Gastroesophageal sphincter (tissue), 4 donors: ENCODE measurements around the gene CHST15. TPM values are rescaled to one million over a fixed set of nuclear protein-coding genes. Genes with fewer than 3 reads are reported as not detected.

Experiments
- ATAC-seq: fragments of 150-250 bp; one replicate; pipeline ENCODE4 v1.9.1; 2016; ENCODE audit warnings: mild to moderate bottlenecking, moderate library complexity
- H3K27ac ChIP-seq, 4 donors: fragments of 200-600 bp; sonication (generic) in 3 of 4; 1 replicate in 3 of 4; 2 replicates in 1 of 4; pipeline ENCODE4 v1.5.1; 2016 to 2019
- H3K27me3 ChIP-seq: fragments of 200-600 bp; sonication (generic); one replicate; pipeline ENCODE4 v1.5.1; 2019
- H3K36me3 ChIP-seq, 2 donors: fragments of 200-600 bp; sonication (generic); one replicate each; pipeline ENCODE4 v1.5.1; 2019; ENCODE audit warnings: control low read depth in 1 of 2
- H3K4me1 ChIP-seq, 3 donors: fragments of 200-600 bp; sonication (generic); 1 replicate in 2 of 3; 2 replicates in 1 of 3; pipeline ENCODE4 v1.5.1; 2016 to 2019; ENCODE audit warnings: control low read depth in 2 of 3
- H3K4me3 ChIP-seq, 2 donors: fragments of 200-600 bp; sonication (generic); one replicate each; pipeline ENCODE4 v1.5.1; 2019; ENCODE audit warnings: mild to moderate bottlenecking in 1 of 2, moderate library complexity in 1 of 2
- H3K9me3 ChIP-seq, 3 donors: fragments of 200-600 bp; sonication (generic); one replicate each; pipeline ENCODE4 v1.5.1; 2017 to 2019; ENCODE audit warnings: control low read depth in 2 of 3
- CTCF ChIP-seq, 4 experiments: fragments of 200-600 bp in 2 of 4; fragments of 450-650 bp in 2 of 4; sonication (generic) in 1 of 4; IDR thresholded peaks; one replicate each; pipeline ENCODE4 v1.5.1; 2017 to 2019; ENCODE audit warnings: antibody characterized with exemption in 4 of 4, mild to moderate bottlenecking in 2 of 4, moderate library complexity in 2 of 4
- EP300 ChIP-seq: sonication (generic); formaldehyde crosslinking; IDR thresholded peaks from one replicate; pipeline ENCODE4 v1.6.1; 2017; ENCODE audit warnings: antibody characterized with exemption, mild to moderate bottlenecking
- POLR2A ChIP-seq, 2 donors: fragments of 450-650 bp; IDR thresholded peaks; one replicate each; pipeline ENCODE4 v1.6.1; 2017; ENCODE audit warnings: antibody characterized with exemption in 2 of 2, mild to moderate bottlenecking in 2 of 2, moderate library complexity in 1 of 2
- POLR2AphosphoS5 ChIP-seq: sonication (generic); formaldehyde crosslinking; IDR thresholded peaks from one replicate; pipeline ENCODE4 v1.6.1; 2017; ENCODE audit warnings: antibody characterized with exemption
- WGBS, 2 donors: methylation state at CpG; one replicate each; pipeline ENCODE4 v1.1.5; 2018; ENCODE audit warnings: low coverage in 1 of 2; 5-methylcytosine and 5-hydroxymethylcytosine counted together
- total RNA-seq, 4 donors: library from RNA; depleted of rRNA; stranded (reverse); fragments of >200 nt; gene quantifications; one replicate each; pipeline ENCODE4 v1.1.0, GENCODE V29; 2016

Gene CHST15
- total RNA-seq, 4 donors from 2014 or later = 63.5 to 87.5 (median 74.3) TPM

- WGBS, 2 donors = 81 to 88% methylated on average over 9 to 10 of the region's 10 CpGs
- no peaks in the 10 kb centered on the region for H3K36me3 ChIP-seq
- no peaks in the 10 kb centered on the region for H3K27me3 ChIP-seq
- H3K4me3 ChIP-seq = no peak overlapping the region
- TF ChIP-seq POLR2A (IDR thresholded peaks at IDR 0.05) (no peak), POLR2AphosphoS5 (no peak), CTCF (IDR thresholded peaks at IDR 0.05) (no peak), EP300 (no peak)
- peaks cover 0 to 5% (median 0%) of the 10 kb centered on the region in 3 donors for H3K4me1 ChIP-seq
- H3K9me3 ChIP-seq = no peaks in the 10 kb centered on the region
- ATAC-seq = no peak
- H3K27ac ChIP-seq = no peak overlapping the region
Measured at GRCh38 chr10:124124123-124124768, 30.8 kb upstream of the CHST15 start.

- no peaks in the 10 kb centered on the region for H3K36me3 ChIP-seq
- peaks cover 0 to 11% (median 0%) of the 10 kb centered on the region in 3 donors for H3K4me1 ChIP-seq
- H3K27me3 ChIP-seq = no peaks in the 10 kb centered on the region
- H3K27ac ChIP-seq = no peak overlapping the region
- WGBS, 2 donors = 69 to 71% methylated on average over 5 to 7 of the region's 8 CpGs
- no peak for ATAC-seq
- no peaks in the 10 kb centered on the region for H3K9me3 ChIP-seq
- no peak overlapping the region for H3K4me3 ChIP-seq
- TF ChIP-seq POLR2AphosphoS5 (no peak), POLR2A (IDR thresholded peaks at IDR 0.05) (no peak), CTCF (IDR thresholded peaks at IDR 0.05) (no peak), EP300 (no peak)
Measured at GRCh38 chr10:124123156-124123555, 29.8 kb upstream of the CHST15 start.

- Histone ChIP-seq H3K27me3 (no peaks in the 10 kb centered on the region), H3K4me3 (no peak overlapping the region), H3K36me3 (no peaks in the 10 kb centered on the region), H3K27ac (no peak overlapping the region), H3K9me3 (no peaks in the 10 kb centered on the region), H3K4me1 (peaks cover 0 to 11% (median 0%) of the 10 kb centered on the region in 3 donors)
- 80 to 88% methylated on average over 2 of the region's 13 CpGs for WGBS, 2 donors
- no peak for TF ChIP-seq POLR2AphosphoS5
- no peak for ATAC-seq
Measured at GRCh38 chr10:124122211-124122610, 28.8 kb upstream of the CHST15 start.

- Histone ChIP-seq H3K27me3 (no peaks in the 10 kb centered on the region), H3K27ac (no peak overlapping the region), H3K9me3 (no peaks in the 10 kb centered on the region), H3K36me3 (no peaks in the 10 kb centered on the region), H3K4me1 (peaks cover 0 to 11% (median 0%) of the 10 kb centered on the region in 3 donors), H3K4me3 (no peak overlapping the region)
- no peak for ATAC-seq
- TF ChIP-seq POLR2AphosphoS5 = no peak
- TF ChIP-seq POLR2A (IDR thresholded peaks at IDR 0.05) = no peak
- TF ChIP-seq CTCF (IDR thresholded peaks at IDR 0.05) = no peak
- TF ChIP-seq EP300 = no peak
- WGBS, 2 donors = 84 to 95% methylated on average over 3 to 4 of the region's 4 CpGs
Measured at GRCh38 chr10:124120410-124121061, 27.1 kb upstream of the CHST15 start.

GRCh38 chr10:124119946-124120345 is 26.5 kb upstream of the CHST15 start:
- peak; percentile 52 for ATAC-seq
- TF ChIP-seq POLR2AphosphoS5 (no peak), CTCF (IDR thresholded peaks at IDR 0.05) (no peak), POLR2A (IDR thresholded peaks at IDR 0.05) (no peak), EP300 (no peak)
- Histone ChIP-seq H3K4me3 (no peak overlapping the region), H3K9me3 (no peaks in the 10 kb centered on the region), H3K36me3 (no peaks in the 10 kb centered on the region), H3K4me1 (peaks cover 0 to 11% (median 0%) of the 10 kb centered on the region in 3 donors), H3K27me3 (no peaks in the 10 kb centered on the region), H3K27ac (peak overlapping the region in 1 of 4 donors; percentile 22)
- 74 to 80% methylated on average over 1 to 4 of the region's 11 CpGs for WGBS, 2 donors
